ENCODE data around the gene IGSF11. TPM values are rescaled to one million over a fixed set of nuclear protein-coding genes. Genes with fewer than 3 reads are reported as not detected.
"Not testable (repeated sequence)": the region's sequence is repeated elsewhere in the genome, so short reads cannot be mapped to it uniquely, and the experiment has no call there.

Gene IGSF11
- total RNA-seq, 1 donor from 2014 or later = 3.4 TPM

- Histone ChIP-seq H3K36me3 (no peaks in the 10 kb centered on the region), H3K27ac (no peak overlapping the region), H3K27me3 (no peaks in the 10 kb centered on the region), H3K9me3 (no peaks in the 10 kb centered on the region), H3K4me1 (no peaks in the 10 kb centered on the region), H3K4me3 (no peak overlapping the region)
- DNase-seq (ENCODE audit: extremely low spot score in 2 of 2) = no peak
- TF ChIP-seq POLR2A (IDR thresholded peaks at IDR 0.05) = no peak
- TF ChIP-seq POLR2AphosphoS5 (IDR thresholded peaks at IDR 0.05; ENCODE audit: insufficient read depth in 1 of 2, low read depth in 1 of 2) = no peak
- no peak for TF ChIP-seq CTCF (IDR thresholded peaks at IDR 0.05)
- intact Hi-C loops (cut with DNase I) = no loop called here
Observed at GRCh38 chr3:118977118-118977517, 57.5 kb downstream of the IGSF11 start.

- H3K4me3 ChIP-seq; H3K4me1 ChIP-seq; H3K9me3 ChIP-seq; H3K27ac ChIP-seq; H3K27me3 ChIP-seq; DNase-seq (ENCODE audit: extremely low spot score in 2 of 2); intact Hi-C loops (cut with DNase I); H3K36me3 ChIP-seq: not testable (repeated sequence)
Observed at GRCh38 chr3:118975476-118975875, 59.2 kb downstream of the IGSF11 start.

GRCh38 chr3:118974356-118975097 is 60.1 kb downstream of the IGSF11 start:
- H3K4me1 ChIP-seq = no peaks in the 10 kb centered on the region
- H3K9me3 ChIP-seq = no peaks in the 10 kb centered on the region
- H3K4me3 ChIP-seq = no peak overlapping the region
- no peak for TF ChIP-seq CTCF (IDR thresholded peaks at IDR 0.05)
- TF ChIP-seq POLR2AphosphoS5 (IDR thresholded peaks at IDR 0.05; ENCODE audit: insufficient read depth in 1 of 2, low read depth in 1 of 2) = no peak
- no peak for TF ChIP-seq POLR2A (IDR thresholded peaks at IDR 0.05)
- H3K27me3 ChIP-seq = no peaks in the 10 kb centered on the region
- H3K36me3 ChIP-seq = no peaks in the 10 kb centered on the region
- no peak overlapping the region for H3K27ac ChIP-seq
- DNase-seq (ENCODE audit: extremely low spot score in 2 of 2) = no peak
- intact Hi-C loops (cut with DNase I) = no loop called here

GRCh38 chr3:118973050-118973449 is 61.6 kb downstream of the IGSF11 start:
- no peak overlapping the region for H3K4me3 ChIP-seq
- H3K36me3 ChIP-seq = no peaks in the 10 kb centered on the region
- no peak for DNase-seq (ENCODE audit: extremely low spot score in 2 of 2)
- H3K27me3 ChIP-seq = no peaks in the 10 kb centered on the region
- no peak for TF ChIP-seq CTCF (IDR thresholded peaks at IDR 0.05)
- no peak for TF ChIP-seq POLR2AphosphoS5 (IDR thresholded peaks at IDR 0.05; ENCODE audit: insufficient read depth in 1 of 2, low read depth in 1 of 2)
- no peak for TF ChIP-seq POLR2A (IDR thresholded peaks at IDR 0.05)
- no peaks in the 10 kb centered on the region for H3K9me3 ChIP-seq
- no peaks in the 10 kb centered on the region for H3K4me1 ChIP-seq
- H3K27ac ChIP-seq = no peak overlapping the region
- intact Hi-C loops (cut with DNase I) = no loop called here

- TF ChIP-seq POLR2AphosphoS5 (IDR thresholded peaks at IDR 0.05; ENCODE audit: insufficient read depth in 1 of 2, low read depth in 1 of 2) (no peak), CTCF (IDR thresholded peaks at IDR 0.05) (no peak), POLR2A (IDR thresholded peaks at IDR 0.05) (no peak)
- no peak overlapping the region for H3K27ac ChIP-seq
- no peaks in the 10 kb centered on the region for H3K27me3 ChIP-seq
- DNase-seq (ENCODE audit: extremely low spot score in 2 of 2) = no peak
- H3K4me1 ChIP-seq = no peaks in the 10 kb centered on the region
- intact Hi-C loops (cut with DNase I) = no loop called here
- no peak overlapping the region for H3K4me3 ChIP-seq
- H3K36me3 ChIP-seq = no peaks in the 10 kb centered on the region
- H3K9me3 ChIP-seq = no peaks in the 10 kb centered on the region
Observed at GRCh38 chr3:118970819-118971218, 63.8 kb downstream of the IGSF11 start.

All from vagina (tissue), 2 donors.